Endothelial cell of umbilical vein (primary cell): Measurements from ENCODE around the gene FAM114A1. TPM values are rescaled to one million over a fixed set of nuclear protein-coding genes. Genes with fewer than 3 reads are reported as not detected.
"Not testable (repeated sequence)": the region's sequence is repeated elsewhere in the genome, so short reads cannot be mapped to it uniquely, and the experiment has no call there.

Experiments used
- BruUV-seq: library from RNA; stranded (reverse); fragments of 400-500 nt; replicated peaks from 2 replicates; lab custom pipeline; 2021; lab: Mats Ljungman, UMichigan
- CTCF ChIA-PET: fragments of 300-600, 350-600 bp; sonication (Branson Sonifier 250); formaldehyde crosslinking; loops from one replicate; lab custom pipeline; 2021; ENCODE audit warnings: antibody characterized with exemption, inconsistent platforms; lab: Charles Lee
- POLR2A ChIA-PET: fragments of 300-600, 350-600 bp; sonication (Branson Sonifier 250); formaldehyde crosslinking; loops from one replicate; lab custom pipeline; 2021; ENCODE audit warnings: antibody characterized with exemption, inconsistent platforms; lab: Charles Lee
- DNase-seq: peaks from one replicate; pipeline ENCODE4 v3.0.0-alpha.2; 2011; ENCODE audit warnings: low read depth, low spot score
- FAIRE-seq: peaks from 2 replicates; lab custom pipeline; 2011; peaks lifted over from hg19 to GRCh38; lab: Jason Lieb, UNC
- H2AFZ ChIP-seq: 2 replicates; pipeline ENCODE4 v1.6.0; 2012; ENCODE audit warnings: low read depth, low read length, control low read depth, inconsistent platforms
- H3K27ac ChIP-seq: 2 replicates; pipeline ENCODE4 v1.5.1; 2011; ENCODE audit warnings: low read depth, mild to moderate bottlenecking, control low read depth, low read length, moderate library complexity; ENCODE audit not compliant: insufficient read depth
- H3K27me3 ChIP-seq, 2 experiments: 2 replicates each; pipeline versions ENCODE4 v1.6.0 to v1.6.1; 2011; ENCODE audit warnings: low read length in 2 of 2, mixed read lengths in 1 of 2; ENCODE audit not compliant: control insufficient read depth in 2 of 2, insufficient read depth in 2 of 2
- H3K36me3 ChIP-seq, 2 experiments: 2 replicates in 1 of 2; 3 replicates in 1 of 2; pipeline ENCODE4 v1.5.1; 2011; ENCODE audit warnings: low read length in 2 of 2, mild to moderate bottlenecking in 1 of 2, moderate library complexity in 1 of 2; ENCODE audit not compliant: control insufficient read depth in 2 of 2, insufficient read depth in 2 of 2; ENCODE audit errors: extremely low read depth in 1 of 2
- H3K4me1 ChIP-seq: 3 replicates; pipeline ENCODE4 v1.5.1; 2011; ENCODE audit warnings: mild to moderate bottlenecking, low read length; ENCODE audit not compliant: control insufficient read depth, insufficient read depth; ENCODE audit errors: extremely low read depth
- H3K4me2 ChIP-seq: 2 replicates; pipeline ENCODE4 v1.6.1; 2011; ENCODE audit warnings: low read length, control low read depth, mixed read lengths; ENCODE audit not compliant: insufficient read depth
- H3K4me3 ChIP-seq, 3 experiments: fragments of 200-600 bp in 1 of 3; sonication (generic), shearing (Covaris generic) in 1 of 3; replicated peaks in 1 of 3; 2 replicates each; pipeline ENCODE4 v1.5.1; 2011 to 2016; ENCODE audit warnings: control low read depth in 3 of 3, low read length in 3 of 3, mild to moderate bottlenecking in 2 of 3, inconsistent platforms in 1 of 3, low read depth in 1 of 3, moderate library complexity in 1 of 3; ENCODE audit not compliant: insufficient read depth in 1 of 3
- H3K79me2 ChIP-seq: 2 replicates; pipeline ENCODE4 v1.6.0; 2012; ENCODE audit warnings: low read length, inconsistent platforms; ENCODE audit not compliant: control insufficient read depth, insufficient read depth
- H3K9ac ChIP-seq: replicated peaks from 2 replicates; pipeline ENCODE3; 2011; ENCODE audit warnings: low read length, control low read depth; ENCODE audit not compliant: insufficient read depth; ENCODE audit errors: extremely low read depth
- H3K9me1 ChIP-seq: replicated peaks from 3 replicates; pipeline ENCODE4 v1.6.0; 2011; ENCODE audit warnings: mild to moderate bottlenecking, low read length; ENCODE audit not compliant: control insufficient read depth, insufficient read depth; ENCODE audit errors: extremely low read depth
- H3K9me3 ChIP-seq: replicated peaks from 2 replicates; pipeline ENCODE4 v1.5.1; 2012; ENCODE audit warnings: low read length, inconsistent platforms; ENCODE audit not compliant: control insufficient read depth, insufficient read depth
- H4K20me1 ChIP-seq: replicated peaks from 2 replicates; pipeline ENCODE3; 2011; ENCODE audit warnings: mild to moderate bottlenecking, low read length; ENCODE audit not compliant: control insufficient read depth, insufficient read depth; ENCODE audit errors: extremely low read depth
- EZH2 ChIP-seq: IDR thresholded peaks from 2 replicates; pipeline ENCODE4 v1.6.1; 2012; ENCODE audit warnings: borderline replicate concordance, low read depth, mild to moderate bottlenecking, moderate library complexity, low read length, inconsistent platforms; ENCODE audit not compliant: severe bottlenecking
- FOS ChIP-seq: IDR thresholded peaks from 2 replicates; pipeline ENCODE4 v1.6.1; 2011; ENCODE audit warnings: mild to moderate bottlenecking, low read length, moderate library complexity, borderline replicate concordance; ENCODE audit not compliant: insufficient read depth
- GATA2 ChIP-seq: IDR thresholded peaks from 2 replicates; pipeline ENCODE4 v1.7.0; 2011; ENCODE audit warnings: low read depth, mild to moderate bottlenecking, moderate library complexity, mixed read lengths, low read length; ENCODE audit not compliant: insufficient read length, insufficient read depth
- JUN ChIP-seq: IDR thresholded peaks from 2 replicates; pipeline ENCODE4 v1.6.1; 2011; ENCODE audit warnings: borderline replicate concordance, low read depth; ENCODE audit not compliant: insufficient read length, insufficient read depth
- MYC ChIP-seq: IDR thresholded peaks from one replicate; pipeline ENCODE4 v1.6.1; 2011; ENCODE audit warnings: mild to moderate bottlenecking, low read depth, low read length
- POLR2A ChIP-seq: IDR thresholded peaks from 2 replicates; pipeline ENCODE4 v1.6.1; 2012; ENCODE audit warnings: low read depth, mild to moderate bottlenecking, control low read depth, low read length
- POLR2AphosphoS5 ChIP-seq: IDR thresholded peaks from 2 replicates; pipeline ENCODE4 v1.6.1; 2012; ENCODE audit warnings: low read depth, mild to moderate bottlenecking, control low read depth, low read length, moderate library complexity; ENCODE audit not compliant: insufficient read depth
- dilution Hi-C: fragments of 300-500 bp; cut with MboI; formaldehyde crosslinking; loops from one replicate; pipeline ENCODE4 v1.15.0; 2019; ENCODE audit warnings: low sequenced_read_pairs; ENCODE audit not compliant: extremely low pct_ligation_motif_present
- intact Hi-C: fragments of 100-400 bp; cut with micrococcal nuclease; formaldehyde crosslinking; loops from one replicate; pipeline ENCODE4 v1.10.0; 2022
- polyA plus RNA-seq, 4 experiments: library from polyadenylated mRNA; depleted of rRNA in 3 of 4; stranded (reverse) in 3 of 4; unstranded in 1 of 4; fragments of >200 nt; gene quantifications; 2 replicates each; pipeline versions ENCODE4 v1.2.1 to v1.2.3, GENCODE V29; 2011 to 2012; ENCODE audit warnings: missing spikeins in 1 of 4
- total RNA-seq: library from RNA; stranded (reverse); gene quantifications from 2 replicates; pipeline ENCODE4 v1.2.3, GENCODE V29; 2021
- TF ChIP-seq, protein P1 (sequence below), 2 donors: IDR thresholded peaks; 1 replicate in 1 of 2; 2 replicates in 1 of 2; pipeline ENCODE4 v1.5.1; 2011; ENCODE audit warnings: low read length in 2 of 2, mild to moderate bottlenecking in 2 of 2, moderate library complexity in 2 of 2, control low read depth in 1 of 2, inconsistent platforms in 1 of 2, low read depth in 1 of 2; ENCODE audit not compliant: insufficient read depth in 1 of 2; ENCODE audit errors: extremely low read depth in 1 of 2
- TF ChIP-seq, protein P2 (sequence below): IDR thresholded peaks from 2 replicates; pipeline ENCODE4 v1.6.1; 2011; ENCODE audit not compliant: insufficient read depth, insufficient read length

FAM114A1 gene
- total and polyA plus RNA-seq, 2 donors (not counting 3 experiments of a cell fraction or from before 2014, with no cell fraction given) = 99.2 to 118 TPM

DNA sequence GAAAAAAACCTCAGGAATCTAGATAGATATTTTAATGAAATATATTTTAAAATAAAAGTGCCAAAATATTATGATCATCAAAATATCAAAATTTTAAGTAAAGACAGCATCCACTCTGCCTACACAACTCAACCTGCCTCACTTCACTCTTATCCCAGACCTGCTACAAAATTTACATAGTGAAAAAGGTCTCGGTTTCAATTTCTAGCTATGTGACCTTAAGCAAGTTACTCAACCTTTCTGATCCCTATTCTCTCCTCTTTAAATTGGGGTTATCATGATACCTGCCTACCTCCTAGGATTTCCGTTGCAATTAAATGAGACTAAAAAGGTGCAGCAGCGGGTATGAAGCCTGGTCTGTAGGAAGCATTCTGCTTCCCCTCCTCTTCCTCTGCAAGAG is 72.9 kb downstream of the FAM114A1 start:
- Histone ChIP-seq H3K4me2 (no peak overlapping the region), H3K27me3 (no peaks in the 10 kb centered on the region), H2AFZ (no peak overlapping the region), H3K36me3 (peaks cover 12 to 34% of the 10 kb centered on the region in 2 experiments), H3K9me1 (no peaks in the 10 kb centered on the region), H3K4me3 (no peak overlapping the region), H3K9me3 (no peaks in the 10 kb centered on the region), H3K27ac (no peak overlapping the region), H4K20me1 (no peaks in the 10 kb centered on the region), H3K9ac (no peak overlapping the region), H3K79me2 (no peaks in the 10 kb centered on the region), H3K4me1 (no peaks in the 10 kb centered on the region)
- ChIA-PET POLR2A (interaction anchor here (0.7 kb wide), 1 partner anchor 101 kb away, joined by 3 read pairs; no protein-coding TSS in a partner anchor), CTCF (interaction anchor here (1.2 to 1.6 kb wide), 4 partner anchors 9 to 195 kb away, joined by 3 to 5 read pairs (median 4); no protein-coding TSS in a partner anchor)
- dilution Hi-C loops (no loop called here), intact Hi-C loops (loop anchor here (10.0 kb wide), 1 partner anchor 194 kb away; no protein-coding TSS in a partner anchor)
- BruUV-seq = no TSS peak
- no peak for DNase-seq
- no peak for TF ChIP-seq POLR2AphosphoS5
- TF ChIP-seq MYC = no peak
- no peak for TF ChIP-seq EZH2
- TF ChIP-seq, protein P1, sequence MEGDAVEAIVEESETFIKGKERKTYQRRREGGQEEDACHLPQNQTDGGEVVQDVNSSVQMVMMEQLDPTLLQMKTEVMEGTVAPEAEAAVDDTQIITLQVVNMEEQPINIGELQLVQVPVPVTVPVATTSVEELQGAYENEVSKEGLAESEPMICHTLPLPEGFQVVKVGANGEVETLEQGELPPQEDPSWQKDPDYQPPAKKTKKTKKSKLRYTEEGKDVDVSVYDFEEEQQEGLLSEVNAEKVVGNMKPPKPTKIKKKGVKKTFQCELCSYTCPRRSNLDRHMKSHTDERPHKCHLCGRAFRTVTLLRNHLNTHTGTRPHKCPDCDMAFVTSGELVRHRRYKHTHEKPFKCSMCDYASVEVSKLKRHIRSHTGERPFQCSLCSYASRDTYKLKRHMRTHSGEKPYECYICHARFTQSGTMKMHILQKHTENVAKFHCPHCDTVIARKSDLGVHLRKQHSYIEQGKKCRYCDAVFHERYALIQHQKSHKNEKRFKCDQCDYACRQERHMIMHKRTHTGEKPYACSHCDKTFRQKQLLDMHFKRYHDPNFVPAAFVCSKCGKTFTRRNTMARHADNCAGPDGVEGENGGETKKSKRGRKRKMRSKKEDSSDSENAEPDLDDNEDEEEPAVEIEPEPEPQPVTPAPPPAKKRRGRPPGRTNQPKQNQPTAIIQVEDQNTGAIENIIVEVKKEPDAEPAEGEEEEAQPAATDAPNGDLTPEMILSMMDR (IDR thresholded peaks at IDR 0.05; ENCODE audit: extremely low read depth in 1 of 2, insufficient read depth in 1 of 2, low read depth in 1 of 2, low read length in 2 of 2) = no peak
- TF ChIP-seq JUN = no peak
- TF ChIP-seq, protein P2, sequence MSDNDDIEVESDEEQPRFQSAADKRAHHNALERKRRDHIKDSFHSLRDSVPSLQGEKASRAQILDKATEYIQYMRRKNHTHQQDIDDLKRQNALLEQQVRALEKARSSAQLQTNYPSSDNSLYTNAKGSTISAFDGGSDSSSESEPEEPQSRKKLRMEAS = no peak
- no peak for TF ChIP-seq POLR2A
- TF ChIP-seq GATA2 = no peak
- no peak for TF ChIP-seq FOS
- no peak for FAIRE-seq

DNA sequence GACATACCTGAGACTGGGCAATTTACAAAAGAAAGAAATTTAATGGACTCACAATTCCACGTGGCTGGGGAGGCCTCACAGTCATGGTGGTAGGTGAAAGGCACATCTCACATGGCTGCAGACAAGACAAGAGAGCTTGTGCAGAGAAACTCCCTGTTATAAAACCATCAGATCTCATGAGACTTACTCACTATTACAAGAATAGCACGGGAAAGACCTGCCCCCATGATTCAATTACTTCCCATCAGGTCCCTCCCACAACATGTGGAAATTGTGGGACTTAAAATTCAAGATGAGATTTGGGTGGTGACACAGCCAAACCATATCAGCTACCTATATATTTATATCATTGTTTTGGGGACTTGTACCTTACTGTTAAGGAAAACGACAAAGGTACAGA is 74.3 kb downstream of the FAM114A1 start:
- H2AFZ ChIP-seq, H3K27ac ChIP-seq, H3K27me3 ChIP-seq, POLR2A ChIA-PET, BruUV-seq, H3K4me1 ChIP-seq, DNase-seq, H3K4me2 ChIP-seq, H3K79me2 ChIP-seq, FAIRE-seq, H3K9me3 ChIP-seq, H3K4me3 ChIP-seq, dilution Hi-C loops, H4K20me1 ChIP-seq, H3K9ac ChIP-seq, H3K9me1 ChIP-seq: not testable (repeated sequence)
- intact Hi-C loops = loop anchor here (10.0 kb wide), 1 partner anchor 193 kb away; no protein-coding TSS in a partner anchor
- CTCF ChIA-PET = interaction anchor here (1.0 to 1.6 kb wide), 5 partner anchors 10 to 193 kb away, joined by 3 to 5 read pairs (median 4); no protein-coding TSS in a partner anchor
- peaks cover 11 to 33% of the 10 kb centered on the region in 2 experiments for H3K36me3 ChIP-seq
